ENCODE measurements around the gene MCTP1.

MCTP1 gene

GRCh38 chr5:95043648-95044047 is 241.2 kb downstream of the MCTP1 start:
- Histone ChIP-seq H3K27ac (ENCODE audit: low read length) (no peak overlapping the region), H3K4me3 (ENCODE audit: low read length) (no peak overlapping the region), H3K27me3 (ENCODE audit: control insufficient read depth, insufficient read depth, low read length) (no peaks in the 10 kb centered on the region), H3K36me3 (ENCODE audit: control insufficient read depth, insufficient read depth, low read length) (no peaks in the 10 kb centered on the region), H3K4me1 (ENCODE audit: control insufficient read depth, insufficient read depth, low read length) (no peaks in the 10 kb centered on the region), H3K9me3 (ENCODE audit: control insufficient read depth, insufficient read depth, low read length) (no peaks in the 10 kb centered on the region)
- no CpG with 5 or more reads among the region's 3 CpGs for WGBS (ENCODE audit: insufficient coverage, insufficient read length)
- DNase-seq (ENCODE audit: low read depth, low spot score), result no peak

GRCh38 chr5:95043234-95043633 is 241.7 kb downstream of the MCTP1 start:
- H3K4me3 ChIP-seq (ENCODE audit: low read length), result no peak overlapping the region
- no peaks in the 10 kb centered on the region for H3K27me3 ChIP-seq (ENCODE audit: control insufficient read depth, insufficient read depth, low read length)
- no peaks in the 10 kb centered on the region for H3K9me3 ChIP-seq (ENCODE audit: control insufficient read depth, insufficient read depth, low read length)
- H3K36me3 ChIP-seq (ENCODE audit: control insufficient read depth, insufficient read depth, low read length), result no peaks in the 10 kb centered on the region
- H3K27ac ChIP-seq (ENCODE audit: low read length), result no peak overlapping the region
- no peak for DNase-seq (ENCODE audit: low read depth, low spot score)
- no peaks in the 10 kb centered on the region for H3K4me1 ChIP-seq (ENCODE audit: control insufficient read depth, insufficient read depth, low read length)

GRCh38 chr5:95042037-95042436 is 242.9 kb downstream of the MCTP1 start:
- Histone ChIP-seq H3K4me3 (ENCODE audit: low read length) (no peak overlapping the region), H3K9me3 (ENCODE audit: control insufficient read depth, insufficient read depth, low read length) (no peaks in the 10 kb centered on the region), H3K36me3 (ENCODE audit: control insufficient read depth, insufficient read depth, low read length) (no peaks in the 10 kb centered on the region), H3K27ac (ENCODE audit: low read length) (no peak overlapping the region), H3K27me3 (ENCODE audit: control insufficient read depth, insufficient read depth, low read length) (no peaks in the 10 kb centered on the region), H3K4me1 (ENCODE audit: control insufficient read depth, insufficient read depth, low read length) (no peaks in the 10 kb centered on the region)
- WGBS (ENCODE audit: insufficient coverage, insufficient read length), result no CpG with 5 or more reads among the region's 4 CpGs
- no peak for DNase-seq (ENCODE audit: low read depth, low spot score)

- no peaks in the 10 kb centered on the region for H3K27me3 ChIP-seq (ENCODE audit: control insufficient read depth, insufficient read depth, low read length)
- no peak for DNase-seq (ENCODE audit: low read depth, low spot score)
- no peaks in the 10 kb centered on the region for H3K4me1 ChIP-seq (ENCODE audit: control insufficient read depth, insufficient read depth, low read length)
- no peaks in the 10 kb centered on the region for H3K36me3 ChIP-seq (ENCODE audit: control insufficient read depth, insufficient read depth, low read length)
- no peaks in the 10 kb centered on the region for H3K9me3 ChIP-seq (ENCODE audit: control insufficient read depth, insufficient read depth, low read length)
- WGBS (ENCODE audit: insufficient coverage, insufficient read length), result no CpG with 5 or more reads among the region's 7 CpGs
- no peak overlapping the region for H3K27ac ChIP-seq (ENCODE audit: low read length)
- no peak overlapping the region for H3K4me3 ChIP-seq (ENCODE audit: low read length)
These were observed 248.8 kb downstream of the MCTP1 start for GRCh38 chr5:95035891-95036685.

GRCh38 chr5:95032801-95033200 is 252.1 kb downstream of the MCTP1 start:
- H3K36me3 ChIP-seq (ENCODE audit: control insufficient read depth, insufficient read depth, low read length), result no peaks in the 10 kb centered on the region
- WGBS (ENCODE audit: insufficient coverage, insufficient read length), result no CpG with 5 or more reads among the region's 1 CpG

GRCh38 chr5:95029569-95030366 is 255.1 kb downstream of the MCTP1 start:
- no peaks in the 10 kb centered on the region for H3K9me3 ChIP-seq (ENCODE audit: control insufficient read depth, insufficient read depth, low read length)
- H3K36me3 ChIP-seq (ENCODE audit: control insufficient read depth, insufficient read depth, low read length), result no peaks in the 10 kb centered on the region
- no peaks in the 10 kb centered on the region for H3K27me3 ChIP-seq (ENCODE audit: control insufficient read depth, insufficient read depth, low read length)
- DNase-seq (ENCODE audit: low read depth, low spot score), result no peak
- H3K4me1 ChIP-seq (ENCODE audit: control insufficient read depth, insufficient read depth, low read length), result no peaks in the 10 kb centered on the region
- WGBS (ENCODE audit: insufficient coverage, insufficient read length), result no CpG with 5 or more reads among the region's 9 CpGs
- no peak overlapping the region for H3K27ac ChIP-seq (ENCODE audit: low read length)
- no peak overlapping the region for H3K4me3 ChIP-seq (ENCODE audit: low read length)

More at GRCh38 chr5:95032801-95033200, 252.1 kb downstream of the MCTP1 start:
- DNase-seq (ENCODE audit: low read depth, low spot score), result no peak
- no peak overlapping the region for H3K27ac ChIP-seq (ENCODE audit: low read length)
- H3K27me3 ChIP-seq (ENCODE audit: control insufficient read depth, insufficient read depth, low read length), result no peaks in the 10 kb centered on the region
- no peak overlapping the region for H3K4me3 ChIP-seq (ENCODE audit: low read length)
- H3K4me1 ChIP-seq (ENCODE audit: control insufficient read depth, insufficient read depth, low read length), result no peaks in the 10 kb centered on the region
- H3K9me3 ChIP-seq (ENCODE audit: control insufficient read depth, insufficient read depth, low read length), result no peaks in the 10 kb centered on the region

- H3K4me1 ChIP-seq (ENCODE audit: control insufficient read depth, insufficient read depth, low read length), result no peaks in the 10 kb centered on the region
- no peak overlapping the region for H3K27ac ChIP-seq (ENCODE audit: low read length)
- WGBS (ENCODE audit: insufficient coverage, insufficient read length), result no CpG with 5 or more reads among the region's 3 CpGs
- DNase-seq (ENCODE audit: low read depth, low spot score), result no peak
- H3K27me3 ChIP-seq (ENCODE audit: control insufficient read depth, insufficient read depth, low read length), result no peaks in the 10 kb centered on the region
- no peak overlapping the region for H3K4me3 ChIP-seq (ENCODE audit: low read length)
- no peaks in the 10 kb centered on the region for H3K36me3 ChIP-seq (ENCODE audit: control insufficient read depth, insufficient read depth, low read length)
- no peaks in the 10 kb centered on the region for H3K9me3 ChIP-seq (ENCODE audit: control insufficient read depth, insufficient read depth, low read length)
These were observed 257.1 kb downstream of the MCTP1 start for GRCh38 chr5:95027775-95028174.

GRCh38 chr5:95027151-95027721 is 257.7 kb downstream of the MCTP1 start:
- Histone ChIP-seq H3K4me1 (ENCODE audit: control insufficient read depth, insufficient read depth, low read length) (no peaks in the 10 kb centered on the region), H3K36me3 (ENCODE audit: control insufficient read depth, insufficient read depth, low read length) (no peaks in the 10 kb centered on the region), H3K9me3 (ENCODE audit: control insufficient read depth, insufficient read depth, low read length) (no peaks in the 10 kb centered on the region), H3K4me3 (ENCODE audit: low read length) (no peak overlapping the region), H3K27ac (ENCODE audit: low read length) (no peak overlapping the region), H3K27me3 (ENCODE audit: control insufficient read depth, insufficient read depth, low read length) (no peaks in the 10 kb centered on the region)
- no peak for DNase-seq (ENCODE audit: low read depth, low spot score)
- WGBS (ENCODE audit: insufficient coverage, insufficient read length), result no CpG with 5 or more reads among the region's 5 CpGs

GRCh38 chr5:95026718-95027117 is 258.2 kb downstream of the MCTP1 start:
- Histone ChIP-seq H3K27me3 (ENCODE audit: control insufficient read depth, insufficient read depth, low read length) (no peaks in the 10 kb centered on the region), H3K9me3 (ENCODE audit: control insufficient read depth, insufficient read depth, low read length) (no peaks in the 10 kb centered on the region), H3K36me3 (ENCODE audit: control insufficient read depth, insufficient read depth, low read length) (no peaks in the 10 kb centered on the region), H3K27ac (ENCODE audit: low read length) (no peak overlapping the region), H3K4me3 (ENCODE audit: low read length) (no peak overlapping the region), H3K4me1 (ENCODE audit: control insufficient read depth, insufficient read depth, low read length) (no peaks in the 10 kb centered on the region)
- DNase-seq (ENCODE audit: low read depth, low spot score), result no peak
- WGBS (ENCODE audit: insufficient coverage, insufficient read length), result no CpG with 5 or more reads among the region's 2 CpGs

- WGBS (ENCODE audit: insufficient coverage, insufficient read length), result no CpG with 5 or more reads among the region's 5 CpGs
- Histone ChIP-seq H3K27ac (ENCODE audit: low read length) (no peak overlapping the region), H3K27me3 (ENCODE audit: control insufficient read depth, insufficient read depth, low read length) (no peaks in the 10 kb centered on the region), H3K36me3 (ENCODE audit: control insufficient read depth, insufficient read depth, low read length) (no peaks in the 10 kb centered on the region), H3K4me1 (ENCODE audit: control insufficient read depth, insufficient read depth, low read length) (no peaks in the 10 kb centered on the region), H3K9me3 (ENCODE audit: control insufficient read depth, insufficient read depth, low read length) (no peaks in the 10 kb centered on the region), H3K4me3 (ENCODE audit: low read length) (no peak overlapping the region)
- DNase-seq (ENCODE audit: low read depth, low spot score), result no peak
These were observed 261.8 kb downstream of the MCTP1 start for GRCh38 chr5:95022967-95023695.
